ENCODE measurements around the gene SLC39A6. TPM values are rescaled to one million over a fixed set of nuclear protein-coding genes. Genes with fewer than 3 reads are reported as not detected.

SLC39A6 gene
- polyA plus RNA-seq, 1 donor (not counting 4 experiments of a cell fraction or from before 2014, with no cell fraction given): 145 TPM

DNA sequence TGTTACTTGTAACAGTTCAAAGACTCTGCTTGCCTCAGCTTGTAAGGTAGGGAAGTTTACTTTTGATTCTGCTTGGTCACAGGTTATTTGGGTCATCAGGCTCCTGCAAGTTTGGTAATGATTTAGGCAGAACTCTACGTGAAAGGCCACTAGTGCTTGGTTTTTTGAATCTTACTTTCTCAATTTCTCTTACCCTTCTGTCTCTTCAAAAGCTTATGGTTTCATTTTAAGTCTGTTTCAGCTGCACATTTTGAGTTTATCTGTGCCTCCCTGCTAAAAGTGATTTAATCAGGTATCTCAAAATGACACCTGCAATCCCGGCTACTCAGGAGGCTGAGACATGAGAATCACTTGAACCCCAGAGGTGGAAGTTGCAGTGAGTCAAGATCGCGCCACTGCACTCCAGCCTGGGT, 31.8 kb upstream of the SLC39A6 start:
- Histone ChIP-seq H3K9me3 (ENCODE audit: control insufficient read depth, low read depth, low read length) (no peaks in the 10 kb centered on the region), H3K27ac (ENCODE audit: control insufficient read depth, insufficient read depth, low read length) (no peak overlapping the region), H4K20me1 (ENCODE audit: control insufficient read depth, extremely low read depth, insufficient read depth, low read length) (no peaks in the 10 kb centered on the region), H3K9me1 (ENCODE audit: control insufficient read depth, extremely low read depth, insufficient read depth, low read length) (no peaks in the 10 kb centered on the region), H2AFZ (ENCODE audit: control insufficient read depth, low read length) (no peak overlapping the region), H3K4me2 (ENCODE audit: control insufficient read depth, extremely low read depth, insufficient read depth, low read depth, low read length) (no peak overlapping the region), H3K4me3 (ENCODE audit: control insufficient read depth in 2 of 3, extremely low read depth in 1 of 3, insufficient read depth in 2 of 3, low read depth in 1 of 3, low read length in 3 of 3) (no peak overlapping the region), H3K4me1 (ENCODE audit: control insufficient read depth, extremely low read depth, insufficient read depth, low read length) (no peaks in the 10 kb centered on the region), H3K27me3 (ENCODE audit: control insufficient read depth, extremely low read depth, insufficient read depth, low read length) (no peaks in the 10 kb centered on the region), H3K79me2 (ENCODE audit: control insufficient read depth, insufficient read depth, low read length) (no peaks in the 10 kb centered on the region), H3K36me3 (ENCODE audit: control insufficient read depth in 2 of 2, extremely low read depth in 1 of 2, insufficient read depth in 2 of 2, low read length in 2 of 2) (peaks cover 18% of the 10 kb centered on the region in 2 experiments), H3K9ac (ENCODE audit: control insufficient read depth, extremely low read depth, insufficient read depth, low read length) (no peak overlapping the region)
- FAIRE-seq (no peak), DNase-seq (ENCODE audit: low read depth, low spot score) (no peak)
- dilution Hi-C loops (cut with MboI; ENCODE audit: extremely low pct_ligation_motif_present, low sequenced_read_pairs): no loop called here
- TF ChIP-seq, protein P1, sequence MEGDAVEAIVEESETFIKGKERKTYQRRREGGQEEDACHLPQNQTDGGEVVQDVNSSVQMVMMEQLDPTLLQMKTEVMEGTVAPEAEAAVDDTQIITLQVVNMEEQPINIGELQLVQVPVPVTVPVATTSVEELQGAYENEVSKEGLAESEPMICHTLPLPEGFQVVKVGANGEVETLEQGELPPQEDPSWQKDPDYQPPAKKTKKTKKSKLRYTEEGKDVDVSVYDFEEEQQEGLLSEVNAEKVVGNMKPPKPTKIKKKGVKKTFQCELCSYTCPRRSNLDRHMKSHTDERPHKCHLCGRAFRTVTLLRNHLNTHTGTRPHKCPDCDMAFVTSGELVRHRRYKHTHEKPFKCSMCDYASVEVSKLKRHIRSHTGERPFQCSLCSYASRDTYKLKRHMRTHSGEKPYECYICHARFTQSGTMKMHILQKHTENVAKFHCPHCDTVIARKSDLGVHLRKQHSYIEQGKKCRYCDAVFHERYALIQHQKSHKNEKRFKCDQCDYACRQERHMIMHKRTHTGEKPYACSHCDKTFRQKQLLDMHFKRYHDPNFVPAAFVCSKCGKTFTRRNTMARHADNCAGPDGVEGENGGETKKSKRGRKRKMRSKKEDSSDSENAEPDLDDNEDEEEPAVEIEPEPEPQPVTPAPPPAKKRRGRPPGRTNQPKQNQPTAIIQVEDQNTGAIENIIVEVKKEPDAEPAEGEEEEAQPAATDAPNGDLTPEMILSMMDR (optimal IDR thresholded peaks at IDR 0.05 in 1 of 3, IDR thresholded peaks at IDR 0.05 in 1 of 3, conservative IDR thresholded peaks at IDR 0.05 in 1 of 3; ENCODE audit: extremely low read depth in 1 of 3, insufficient read depth in 2 of 3, low read length in 3 of 3): no peak
- TF ChIP-seq EZH2 (IDR thresholded peaks at IDR 0.05; ENCODE audit: low read length): no peak

DNA sequence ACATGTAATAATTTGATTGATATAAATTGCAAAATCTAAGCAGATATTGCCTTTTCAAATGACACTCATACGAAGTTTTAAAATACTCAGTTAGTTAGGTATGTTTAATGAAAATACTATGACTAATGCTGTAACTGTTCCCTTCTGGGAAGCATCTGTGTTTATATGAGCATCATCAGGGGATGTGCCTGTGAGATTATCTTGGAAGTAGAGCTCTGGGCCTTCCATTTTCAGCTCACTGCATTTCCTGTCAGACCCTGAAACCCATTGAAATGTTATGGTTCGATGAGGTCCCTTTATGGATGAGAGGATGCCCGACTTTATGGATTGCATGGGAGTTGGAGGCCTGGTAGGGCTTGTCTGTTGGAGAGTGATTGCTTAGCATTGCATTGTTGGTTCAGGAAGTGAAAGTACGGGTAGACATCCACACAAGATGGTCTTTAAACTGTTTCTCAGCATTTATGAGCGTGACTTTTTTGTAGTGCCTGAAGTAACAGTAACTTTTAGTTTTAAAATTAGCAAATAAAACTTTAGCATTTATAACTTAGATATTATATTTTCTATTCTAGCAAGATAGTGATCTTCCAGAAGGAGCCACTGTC, 29.2 kb upstream of the SLC39A6 start:
- Histone ChIP-seq H3K4me3 (ENCODE audit: control insufficient read depth in 2 of 3, extremely low read depth in 1 of 3, insufficient read depth in 2 of 3, low read depth in 1 of 3, low read length in 3 of 3) (no peak overlapping the region), H3K79me2 (ENCODE audit: control insufficient read depth, insufficient read depth, low read length) (no peaks in the 10 kb centered on the region), H2AFZ (ENCODE audit: control insufficient read depth, low read length) (no peak overlapping the region), H3K27me3 (ENCODE audit: control insufficient read depth, extremely low read depth, insufficient read depth, low read length) (no peaks in the 10 kb centered on the region), H3K27ac (ENCODE audit: control insufficient read depth, insufficient read depth, low read length) (no peak overlapping the region), H3K4me1 (ENCODE audit: control insufficient read depth, extremely low read depth, insufficient read depth, low read length) (no peaks in the 10 kb centered on the region), H4K20me1 (ENCODE audit: control insufficient read depth, extremely low read depth, insufficient read depth, low read length) (no peaks in the 10 kb centered on the region), H3K9me3 (ENCODE audit: control insufficient read depth, low read depth, low read length) (no peaks in the 10 kb centered on the region), H3K4me2 (ENCODE audit: control insufficient read depth, extremely low read depth, insufficient read depth, low read depth, low read length) (no peak overlapping the region), H3K9ac (ENCODE audit: control insufficient read depth, extremely low read depth, insufficient read depth, low read length) (no peak overlapping the region), H3K36me3 (ENCODE audit: control insufficient read depth in 2 of 2, extremely low read depth in 1 of 2, insufficient read depth in 2 of 2, low read length in 2 of 2) (peaks cover 15 to 24% of the 10 kb centered on the region in 2 experiments), H3K9me1 (ENCODE audit: control insufficient read depth, extremely low read depth, insufficient read depth, low read length) (no peaks in the 10 kb centered on the region)
- dilution Hi-C loops (cut with MboI; ENCODE audit: extremely low pct_ligation_motif_present, low sequenced_read_pairs): no loop called here
- DNase-seq (ENCODE audit: low read depth, low spot score) (no peak), FAIRE-seq (no peak)
- TF ChIP-seq, protein P1 (optimal IDR thresholded peaks at IDR 0.05 in 1 of 3, IDR thresholded peaks at IDR 0.05 in 1 of 3, conservative IDR thresholded peaks at IDR 0.05 in 1 of 3; ENCODE audit: extremely low read depth in 1 of 3, insufficient read depth in 2 of 3, low read length in 3 of 3): no peak
- no peak for TF ChIP-seq EZH2 (IDR thresholded peaks at IDR 0.05; ENCODE audit: low read length)
